GM12891 (cell line): ENCODE results near the gene ACTR6.

Source experiments
- POLR2A ChIP-seq: IDR thresholded peaks from 2 replicates; pipeline ENCODE4 v1.6.1; 2011; ENCODE audit warnings: low read depth, low read length, control low read depth
- POU2F2 ChIP-seq: IDR thresholded peaks from 2 replicates; pipeline ENCODE4 v1.6.1; 2011; ENCODE audit warnings: low read depth, mild to moderate bottlenecking, control low read depth, low read length, moderate library complexity

- no peak for TF ChIP-seq POLR2A
- no peak for TF ChIP-seq POU2F2
Measured at GRCh38 chr12:100214518-100214917, 13.9 kb downstream of the ACTR6 start.
